HepG2 (cell line): ENCODE results near the gene CBX5. TPM values are rescaled to one million over a fixed set of nuclear protein-coding genes. Genes with fewer than 3 reads are reported as not detected.

ENCODE experiments used
- EED ChIP-seq: sonication (generic); formaldehyde crosslinking; IDR thresholded peaks from 2 replicates; pipeline ENCODE4 v1.5.0; 2020; ENCODE audit warnings: mild to moderate bottlenecking, missing genetic modification reagents
- GPBP1L1 ChIP-seq: sonication (generic); formaldehyde crosslinking; IDR thresholded peaks from 2 replicates; pipeline ENCODE4 v1.5.0; 2020; ENCODE audit warnings: mild to moderate bottlenecking, missing genetic modification reagents
- MATR3 ChIP-seq: sonication (generic); formaldehyde crosslinking; IDR thresholded peaks from 2 replicates; pipeline ENCODE4 v1.4.0; 2020; ENCODE audit warnings: missing genetic modification reagents
- PATZ1 ChIP-seq: sonication (generic); formaldehyde crosslinking; IDR thresholded peaks from 2 replicates; pipeline ENCODE4 v1.4.0; 2020; ENCODE audit warnings: missing genetic modification reagents
- SMAD1 ChIP-seq: sonication (generic); formaldehyde crosslinking; IDR thresholded peaks from 2 replicates; pipeline ENCODE4 v1.4.0; 2020; ENCODE audit warnings: missing genetic modification reagents, low read depth, mild to moderate bottlenecking, borderline replicate concordance
- ZNF180 ChIP-seq: sonication (generic); formaldehyde crosslinking; IDR thresholded peaks from 2 replicates; pipeline ENCODE4 v1.4.0; 2020; ENCODE audit warnings: low read depth, missing genetic modification reagents, borderline replicate concordance
- polyA plus RNA-seq, 8 experiments: library from polyadenylated mRNA; depleted of rRNA in 3 of 8; stranded (reverse) in 7 of 8; unstranded in 1 of 8; fragments of >200 nt; fragmentation: Illumina TruSeq in 4 of 8; extraction: Trizol in 4 of 8; gene quantifications; 2 replicates each; pipeline versions ENCODE4 v1.2.1 to v1.2.3, GENCODE V29; 2011 to 2016; ENCODE audit warnings: low read depth in 4 of 8, missing spikeins in 1 of 8, mixed read lengths in 1 of 8; ENCODE audit not compliant: insufficient read depth in 1 of 8
- total RNA-seq, 5 experiments: library from RNA; depleted of rRNA; stranded (reverse); fragments of >200 nt; fragmentation: Illumina TruSeq; extraction: Trizol; gene quantifications; 2 replicates each; pipeline ENCODE4 v1.2.3, GENCODE V29; 2016; ENCODE audit warnings: low read depth in 1 of 5
- TF ChIP-seq, protein P1 (sequence below): IDR thresholded peaks from 2 replicates; pipeline ENCODE4 v1.6.1; 2016; ENCODE audit warnings: missing compliant biosample characterization, missing genetic modification reagents, borderline replicate concordance
- TF ChIP-seq, protein P2 (sequence below): sonication (generic); formaldehyde crosslinking; IDR thresholded peaks from 2 replicates; pipeline ENCODE4 v1.4.0; 2020; ENCODE audit warnings: mild to moderate bottlenecking, missing genetic modification reagents
- TF ChIP-seq, protein P3 (sequence below), 2 experiments: sonication (generic) in 1 of 2; formaldehyde crosslinking in 1 of 2; IDR thresholded peaks; 2 replicates each; pipeline versions ENCODE4 v1.4.0 to v1.6.1; 2016 to 2020; ENCODE audit warnings: borderline replicate concordance in 1 of 2, low read depth in 1 of 2, mild to moderate bottlenecking in 1 of 2, missing genetic modification reagents in 1 of 2

Gene CBX5
- total and polyA plus RNA-seq, 2 of the 13 experiments (the other 11 are each of a cell fraction or from before 2014, with no cell fraction given) = 16.0 to 22.2 TPM

GRCh38 chr12:54214553-54215406 lies 65.1 kb downstream of the CBX5 start (continued):
- TF ChIP-seq PATZ1 (CRISPR knock-in tag) (peak; percentile 38), GPBP1L1 (no peak), SMAD1 (CRISPR knock-in tag) (peak; percentile 47; the same call in 1 of the 2 replicates), EED (no peak), ZNF180 (CRISPR knock-in tag) (no peak), MATR3 (CRISPR knock-in tag) (no peak)
- TF ChIP-seq, protein P1, sequence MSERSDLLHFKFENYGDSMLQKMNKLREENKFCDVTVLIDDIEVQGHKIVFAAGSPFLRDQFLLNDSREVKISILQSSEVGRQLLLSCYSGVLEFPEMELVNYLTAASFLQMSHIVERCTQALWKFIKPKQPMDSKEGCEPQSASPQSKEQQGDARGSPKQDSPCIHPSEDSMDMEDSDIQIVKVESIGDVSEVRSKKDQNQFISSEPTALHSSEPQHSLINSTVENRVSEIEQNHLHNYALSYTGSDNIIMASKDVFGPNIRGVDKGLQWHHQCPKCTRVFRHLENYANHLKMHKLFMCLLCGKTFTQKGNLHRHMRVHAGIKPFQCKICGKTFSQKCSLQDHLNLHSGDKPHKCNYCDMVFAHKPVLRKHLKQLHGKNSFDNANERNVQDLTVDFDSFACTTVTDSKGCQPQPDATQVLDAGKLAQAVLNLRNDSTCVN = peak; percentile 49; the same call in 1 of the 2 replicates
- TF ChIP-seq, protein P2, sequence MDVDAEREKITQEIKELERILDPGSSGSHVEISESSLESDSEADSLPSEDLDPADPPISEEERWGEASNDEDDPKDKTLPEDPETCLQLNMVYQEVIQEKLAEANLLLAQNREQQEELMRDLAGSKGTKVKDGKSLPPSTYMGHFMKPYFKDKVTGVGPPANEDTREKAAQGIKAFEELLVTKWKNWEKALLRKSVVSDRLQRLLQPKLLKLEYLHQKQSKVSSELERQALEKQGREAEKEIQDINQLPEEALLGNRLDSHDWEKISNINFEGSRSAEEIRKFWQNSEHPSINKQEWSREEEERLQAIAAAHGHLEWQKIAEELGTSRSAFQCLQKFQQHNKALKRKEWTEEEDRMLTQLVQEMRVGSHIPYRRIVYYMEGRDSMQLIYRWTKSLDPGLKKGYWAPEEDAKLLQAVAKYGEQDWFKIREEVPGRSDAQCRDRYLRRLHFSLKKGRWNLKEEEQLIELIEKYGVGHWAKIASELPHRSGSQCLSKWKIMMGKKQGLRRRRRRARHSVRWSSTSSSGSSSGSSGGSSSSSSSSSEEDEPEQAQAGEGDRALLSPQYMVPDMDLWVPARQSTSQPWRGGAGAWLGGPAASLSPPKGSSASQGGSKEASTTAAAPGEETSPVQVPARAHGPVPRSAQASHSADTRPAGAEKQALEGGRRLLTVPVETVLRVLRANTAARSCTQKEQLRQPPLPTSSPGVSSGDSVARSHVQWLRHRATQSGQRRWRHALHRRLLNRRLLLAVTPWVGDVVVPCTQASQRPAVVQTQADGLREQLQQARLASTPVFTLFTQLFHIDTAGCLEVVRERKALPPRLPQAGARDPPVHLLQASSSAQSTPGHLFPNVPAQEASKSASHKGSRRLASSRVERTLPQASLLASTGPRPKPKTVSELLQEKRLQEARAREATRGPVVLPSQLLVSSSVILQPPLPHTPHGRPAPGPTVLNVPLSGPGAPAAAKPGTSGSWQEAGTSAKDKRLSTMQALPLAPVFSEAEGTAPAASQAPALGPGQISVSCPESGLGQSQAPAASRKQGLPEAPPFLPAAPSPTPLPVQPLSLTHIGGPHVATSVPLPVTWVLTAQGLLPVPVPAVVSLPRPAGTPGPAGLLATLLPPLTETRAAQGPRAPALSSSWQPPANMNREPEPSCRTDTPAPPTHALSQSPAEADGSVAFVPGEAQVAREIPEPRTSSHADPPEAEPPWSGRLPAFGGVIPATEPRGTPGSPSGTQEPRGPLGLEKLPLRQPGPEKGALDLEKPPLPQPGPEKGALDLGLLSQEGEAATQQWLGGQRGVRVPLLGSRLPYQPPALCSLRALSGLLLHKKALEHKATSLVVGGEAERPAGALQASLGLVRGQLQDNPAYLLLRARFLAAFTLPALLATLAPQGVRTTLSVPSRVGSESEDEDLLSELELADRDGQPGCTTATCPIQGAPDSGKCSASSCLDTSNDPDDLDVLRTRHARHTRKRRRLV = no peak
- TF ChIP-seq, protein P3, sequence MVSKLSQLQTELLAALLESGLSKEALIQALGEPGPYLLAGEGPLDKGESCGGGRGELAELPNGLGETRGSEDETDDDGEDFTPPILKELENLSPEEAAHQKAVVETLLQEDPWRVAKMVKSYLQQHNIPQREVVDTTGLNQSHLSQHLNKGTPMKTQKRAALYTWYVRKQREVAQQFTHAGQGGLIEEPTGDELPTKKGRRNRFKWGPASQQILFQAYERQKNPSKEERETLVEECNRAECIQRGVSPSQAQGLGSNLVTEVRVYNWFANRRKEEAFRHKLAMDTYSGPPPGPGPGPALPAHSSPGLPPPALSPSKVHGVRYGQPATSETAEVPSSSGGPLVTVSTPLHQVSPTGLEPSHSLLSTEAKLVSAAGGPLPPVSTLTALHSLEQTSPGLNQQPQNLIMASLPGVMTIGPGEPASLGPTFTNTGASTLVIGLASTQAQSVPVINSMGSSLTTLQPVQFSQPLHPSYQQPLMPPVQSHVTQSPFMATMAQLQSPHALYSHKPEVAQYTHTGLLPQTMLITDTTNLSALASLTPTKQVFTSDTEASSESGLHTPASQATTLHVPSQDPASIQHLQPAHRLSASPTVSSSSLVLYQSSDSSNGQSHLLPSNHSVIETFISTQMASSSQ (IDR thresholded peaks at IDR 0.05; ENCODE audit: low read depth) = no peak
- TF ChIP-seq, protein P3 (CRISPR knock-in tag; IDR thresholded peaks at IDR 0.05; ENCODE audit: borderline replicate concordance) = no peak
